H1 (cell line): ENCODE data around the gene SAT1. TPM values are rescaled to one million over a fixed set of nuclear protein-coding genes. Genes with fewer than 3 reads are reported as not detected.

ENCODE experiments used
- CTCF ChIA-PET: fragments of 300-600 bp; sonication (Branson Sonifier 250); formaldehyde crosslinking; loops from one replicate; lab custom pipeline; 2021; ENCODE audit not compliant: partially characterized antibody; lab: Charles Lee
- POLR2A ChIA-PET: fragments of 300-600 bp; sonication (Branson Sonifier 250); formaldehyde crosslinking; loops from one replicate; lab custom pipeline; 2021; ENCODE audit warnings: inconsistent platforms; ENCODE audit not compliant: partially characterized antibody; lab: Charles Lee
- DNase-seq, 2 experiments: peaks; one replicate each; pipeline versions ENCODE4 v3.0.0 to v3.0.0-alpha.2; 2010 to 2022; ENCODE audit warnings: low spot score in 2 of 2, low read depth in 1 of 2, mixed read lengths in 1 of 2
- FAIRE-seq: peaks from 2 replicates; lab custom pipeline; 2011; peaks lifted over from hg19 to GRCh38; lab: Jason Lieb, UNC
- H2AFZ ChIP-seq: 2 replicates; pipeline ENCODE4 v1.8.1; 2012; ENCODE audit warnings: low read length, inconsistent platforms
- H2AK5ac ChIP-seq: 2 replicates; pipeline ENCODE4 v1.6.1; 2013; ENCODE audit warnings: low read depth, low read length
- H2BK120ac ChIP-seq: replicated peaks from 2 replicates; pipeline ENCODE3; 2013; ENCODE audit warnings: low read depth, low read length, inconsistent platforms
- H2BK12ac ChIP-seq: 2 replicates; pipeline ENCODE4 v1.6.1; 2013; ENCODE audit warnings: low read depth, low read length
- H2BK15ac ChIP-seq: 2 replicates; pipeline ENCODE4 v1.6.1; 2013; ENCODE audit warnings: low read length
- H2BK20ac ChIP-seq: 2 replicates; pipeline ENCODE4 v1.6.1; 2013; ENCODE audit warnings: low read length
- H2BK5ac ChIP-seq: 2 replicates; pipeline ENCODE4 v1.6.1; 2013; ENCODE audit warnings: low read depth, low read length
- H3K14ac ChIP-seq: 2 replicates; pipeline ENCODE4 v1.6.1; 2013; ENCODE audit warnings: inconsistent platforms; ENCODE audit not compliant: insufficient read length
- H3K18ac ChIP-seq: 2 replicates; pipeline ENCODE4 v1.6.1; 2013; ENCODE audit warnings: low read length; ENCODE audit errors: extremely low read depth
- H3K23ac ChIP-seq: 2 replicates; pipeline ENCODE4 v1.6.1; 2013; ENCODE audit warnings: inconsistent platforms; ENCODE audit not compliant: insufficient read length
- H3K23me2 ChIP-seq: 2 replicates; pipeline ENCODE4 v1.6.1; 2013; ENCODE audit warnings: low read depth, low read length
- H3K27ac ChIP-seq: 2 replicates; pipeline ENCODE4 v1.6.1; 2011; ENCODE audit warnings: low read depth, low read length, inconsistent platforms
- H3K27me3 ChIP-seq, 4 experiments: replicated peaks in 1 of 4; 1 replicate in 1 of 4; 2 replicates in 3 of 4; pipeline versions ENCODE4 v1.6.1 to v1.8.1; 2011 to 2013; ENCODE audit warnings: low read length in 3 of 4, mild to moderate bottlenecking in 3 of 4, inconsistent platforms in 2 of 4, mixed read lengths in 2 of 4, moderate library complexity in 1 of 4; ENCODE audit not compliant: control insufficient read depth in 3 of 4, insufficient read depth in 3 of 4; ENCODE audit errors: extremely low read depth in 1 of 4
- H3K36me3 ChIP-seq, 4 experiments: 2 replicates each; pipeline versions ENCODE4 v1.6.1 to v1.8.1; 2011 to 2013; ENCODE audit warnings: mild to moderate bottlenecking in 4 of 4, low read length in 3 of 4, moderate library complexity in 2 of 4, control low read depth in 1 of 4, inconsistent platforms in 1 of 4; ENCODE audit not compliant: insufficient read depth in 4 of 4, control insufficient read depth in 2 of 4
- H3K4ac ChIP-seq: replicated peaks from 2 replicates; pipeline ENCODE3; 2013; ENCODE audit warnings: low read length, low read depth, mixed read lengths, inconsistent platforms; ENCODE audit not compliant: insufficient read length
- H3K4me1 ChIP-seq, 4 experiments: replicated peaks in 1 of 4; 1 replicate in 1 of 4; 2 replicates in 3 of 4; pipeline versions ENCODE4 v1.6.1 to v1.8.1; 2011 to 2013; ENCODE audit warnings: low read length in 3 of 4, inconsistent platforms in 2 of 4, mixed read lengths in 1 of 4; ENCODE audit not compliant: insufficient read depth in 4 of 4, control insufficient read depth in 3 of 4
- H3K4me2 ChIP-seq, 2 experiments: 2 replicates each; pipeline versions ENCODE4 v1.6.1 to v1.8.1; 2011 to 2013; ENCODE audit warnings: low read depth in 2 of 2, low read length in 2 of 2, control low read depth in 1 of 2, inconsistent platforms in 1 of 2, mild to moderate bottlenecking in 1 of 2; ENCODE audit not compliant: insufficient read depth in 1 of 2
- H3K4me3 ChIP-seq, 4 experiments: fragments of 200-600, 300-600 bp in 1 of 4; sonication (generic), shearing (Covaris generic), sonication (Bioruptor Twin) in 1 of 4; 2 replicates each; pipeline versions ENCODE4 v1.5.1 to v1.8.1; 2011 to 2016; ENCODE audit warnings: low read length in 4 of 4, low read depth in 3 of 4, control low read depth in 2 of 4, inconsistent platforms in 2 of 4, mild to moderate bottlenecking in 2 of 4, mixed read lengths in 1 of 4, moderate library complexity in 1 of 4; ENCODE audit not compliant: insufficient read depth in 2 of 4; ENCODE audit errors: extremely low read depth in 1 of 4
- H3K56ac ChIP-seq: replicated peaks from 2 replicates; pipeline ENCODE3; 2013; ENCODE audit warnings: low read depth, mild to moderate bottlenecking, mixed read lengths, low read length, inconsistent platforms; ENCODE audit not compliant: insufficient read length
- H3K79me1 ChIP-seq: 2 replicates; pipeline ENCODE4 v1.6.1; 2013; ENCODE audit warnings: low read depth, low read length, control low read depth
- H3K79me2 ChIP-seq, 2 experiments: 2 replicates each; pipeline versions ENCODE4 v1.6.1 to v1.8.1; 2012 to 2013; ENCODE audit warnings: low read length in 2 of 2, mild to moderate bottlenecking in 2 of 2, inconsistent platforms in 1 of 2; ENCODE audit not compliant: insufficient read depth in 2 of 2, control insufficient read depth in 1 of 2
- H3K9ac ChIP-seq, 4 experiments: replicated peaks in 1 of 4; 1 replicate in 1 of 4; 2 replicates in 3 of 4; pipeline versions ENCODE4 v1.6.1 to v1.8.1; 2011 to 2013; ENCODE audit warnings: low read depth in 3 of 4, low read length in 3 of 4, control low read depth in 2 of 4, mild to moderate bottlenecking in 2 of 4, moderate library complexity in 2 of 4, inconsistent platforms in 1 of 4; ENCODE audit errors: extremely low read depth in 1 of 4
- H3K9me3 ChIP-seq, 2 experiments: 2 replicates each; pipeline versions ENCODE4 v1.6.1 to v1.8.1; 2012 to 2013; ENCODE audit warnings: mild to moderate bottlenecking in 2 of 2, moderate library complexity in 2 of 2, control low read depth in 1 of 2, inconsistent platforms in 1 of 2, low read depth in 1 of 2, low read length in 1 of 2, mixed read lengths in 1 of 2; ENCODE audit not compliant: insufficient read depth in 2 of 2
- H4K20me1 ChIP-seq, 2 experiments: replicated peaks in 1 of 2; 2 replicates each; pipeline versions ENCODE3 to v1.8.1; 2011 to 2013; ENCODE audit warnings: inconsistent platforms in 2 of 2, low read length in 2 of 2, mild to moderate bottlenecking in 1 of 2; ENCODE audit not compliant: insufficient read depth in 2 of 2, control insufficient read depth in 1 of 2
- H4K5ac ChIP-seq: 2 replicates; pipeline ENCODE4 v1.6.1; 2013; ENCODE audit warnings: low read length, low read depth, mixed read lengths, inconsistent platforms; ENCODE audit not compliant: insufficient read length
- H4K8ac ChIP-seq: 2 replicates; pipeline ENCODE4 v1.8.0; 2013; ENCODE audit warnings: mild to moderate bottlenecking, moderate library complexity, low read length, inconsistent platforms; ENCODE audit not compliant: insufficient read depth; ENCODE audit errors: extremely low read depth
- H4K91ac ChIP-seq: replicated peaks from 2 replicates; pipeline ENCODE3; 2013; ENCODE audit warnings: low read length, mixed read lengths, inconsistent platforms; ENCODE audit not compliant: insufficient read length
- GABPA ChIP-seq: IDR thresholded peaks from 2 replicates; pipeline ENCODE4 v1.6.1; 2011; ENCODE audit warnings: mild to moderate bottlenecking, low read length, moderate library complexity, borderline replicate concordance; ENCODE audit not compliant: insufficient read depth
- JUND ChIP-seq: IDR thresholded peaks from 2 replicates; pipeline ENCODE4 v1.6.1; 2011; ENCODE audit warnings: mild to moderate bottlenecking, improper control_type of control experiment, low read length
- PHF8 ChIP-seq: fragments of 200-600 bp; sonication (generic); conservative IDR thresholded peaks from 2 replicates; pipeline ENCODE4 v1.7.1; 2012; ENCODE audit warnings: low read depth, mild to moderate bottlenecking, inconsistent platforms, low read length, moderate library complexity
- SIRT6 ChIP-seq: IDR thresholded peaks from one replicate; pipeline ENCODE4 v1.7.1; 2012; ENCODE audit warnings: low read length, inconsistent platforms
- SUZ12 ChIP-seq: fragments of 200-600 bp; sonication (generic); IDR thresholded peaks from 2 replicates; pipeline ENCODE4 v1.6.1; 2012; ENCODE audit warnings: mild to moderate bottlenecking, inconsistent platforms, low read length, moderate library complexity, mixed read lengths
- ZNF274 ChIP-seq: IDR thresholded peaks from 2 replicates; pipeline ENCODE4 v1.7.0; 2012; ENCODE audit warnings: low read length, borderline replicate concordance; ENCODE audit errors: extremely low read depth
- WGBS, 2 experiments: shearing (Covaris generic) in 1 of 2; methylation state at CpG; one replicate each; pipeline versions ENCODE4 v1.1.6 to v1.1.7; 2013 to 2015; ENCODE audit warnings: low lambda C conversion rate in 2 of 2, mixed read lengths in 2 of 2, inconsistent platforms in 1 of 2, low coverage in 1 of 2, missing lambda C conversion rate in 1 of 2; ENCODE audit not compliant: insufficient replicate concordance in 2 of 2, insufficient coverage in 1 of 2, insufficient read length in 1 of 2; ENCODE audit errors: extremely low coverage in 1 of 2, missing lambda C conversion rate in 1 of 2; 5-methylcytosine and 5-hydroxymethylcytosine counted together
- polyA plus RNA-seq, 7 experiments: library from polyadenylated mRNA; depleted of rRNA in 3 of 7; stranded (reverse) in 5 of 7; unstranded in 2 of 7; fragments of >200 nt in 5 of 7; fragments of 200-250 nt in 2 of 7; gene quantifications; 1 replicate in 5 of 7; 2 replicates in 1 of 7; 4 replicates in 1 of 7; pipeline versions ENCODE4 v1.2.1 to v1.2.3, GENCODE V29; 2011 to 2013; ENCODE audit warnings: missing spikeins in 2 of 7, mixed read lengths in 2 of 7
- total RNA-seq: library from RNA; stranded (reverse); fragmentation: NEBNext Ultra II Directional; extraction: Animal tissue kit (Norgen Biotek cat#: 25700); gene quantifications from 2 replicates; pipeline ENCODE4 v1.2.1, GENCODE V29; 2021

Gene SAT1
- total and polyA plus RNA-seq, 2 of the 8 experiments (the other 6 are each of a cell fraction or from before 2014, with no cell fraction given): 29.2 to 36.8 TPM

- no peaks in the 10 kb centered on the region for H3K27me3 ChIP-seq
- no peaks in the 10 kb centered on the region for H3K9me3 ChIP-seq
- TF ChIP-seq JUND (no peak), ZNF274 (no peak), GABPA (no peak), SIRT6 (no peak), SUZ12 (no peak), PHF8 (no peak)
- H3K4me2 ChIP-seq: no peak overlapping the region
- ChIA-PET CTCF (no interaction called here), POLR2A (interaction anchor here (0.7 kb wide), 1 partner anchor 9 kb away, joined by 3 read pairs; no protein-coding TSS in a partner anchor)
- no peaks in the 10 kb centered on the region for H3K79me1 ChIP-seq
- no peak overlapping the region for H2AFZ ChIP-seq
- peaks cover 0 to 7% (median 0%) of the 10 kb centered on the region in 4 experiments; a peak in 1 of 7 replicates for H3K4me1 ChIP-seq
- no peak overlapping the region for H3K27ac ChIP-seq
- H3K4me3 ChIP-seq: no peak overlapping the region
- H3K23ac ChIP-seq: no peak overlapping the region
- H2BK12ac ChIP-seq: no peak overlapping the region
- no peak overlapping the region for H2BK120ac ChIP-seq
- H2BK20ac ChIP-seq: no peak overlapping the region
- no peak overlapping the region for H4K5ac ChIP-seq
- no peak for FAIRE-seq
- WGBS, 2 experiments: 94% methylated on average over 6 of the region's 7 CpGs; no CpG with 5 or more reads in 1 of the 2 experiments
- H3K79me2 ChIP-seq: no peaks in the 10 kb centered on the region
- no peak overlapping the region for H3K4ac ChIP-seq
- no peaks in the 10 kb centered on the region for H3K23me2 ChIP-seq
- H2BK15ac ChIP-seq: no peak overlapping the region
- no peaks in the 10 kb centered on the region for H4K20me1 ChIP-seq
- H2AK5ac ChIP-seq: no peak overlapping the region
- no peak overlapping the region for H3K56ac ChIP-seq
- H3K18ac ChIP-seq: no peak overlapping the region
- H2BK5ac ChIP-seq: no peak overlapping the region
- H4K8ac ChIP-seq: no peak overlapping the region
- no peak overlapping the region for H4K91ac ChIP-seq
- no peak overlapping the region for H3K9ac ChIP-seq
- no peak overlapping the region for H3K14ac ChIP-seq
- no peaks in the 10 kb centered on the region for H3K36me3 ChIP-seq
- no peak for DNase-seq
Measured at GRCh38 chrX:23815376-23815775, 32.4 kb downstream of the SAT1 start.
